H9 (cell line): Measurements from ENCODE around the gene RUSF1. TPM values are rescaled to one million over a fixed set of nuclear protein-coding genes. Genes with fewer than 3 reads are reported as not detected.

ENCODE experiments used
- DNase-seq: peaks from one replicate; pipeline ENCODE4 v3.0.0-alpha.2; 2017
- H2AFZ ChIP-seq: one replicate; pipeline ENCODE4 v1.6.1; 2013; ENCODE audit warnings: mild to moderate bottlenecking, low read length, control low read depth, moderate library complexity
- H2AK5ac ChIP-seq: 2 replicates; pipeline ENCODE4 v1.6.1; 2013; ENCODE audit warnings: low read length, control low read depth, mixed read lengths; ENCODE audit not compliant: insufficient read length
- H2BK120ac ChIP-seq: one replicate; pipeline ENCODE4 v1.6.1; 2013; ENCODE audit warnings: low read depth, mild to moderate bottlenecking, low read length, control low read depth, inconsistent platforms; ENCODE audit not compliant: poor library complexity, severe bottlenecking
- H2BK12ac ChIP-seq: 2 replicates; pipeline ENCODE4 v1.6.1; 2013; ENCODE audit warnings: low read length, control low read depth, mixed read lengths, low read depth; ENCODE audit not compliant: insufficient read length
- H2BK15ac ChIP-seq: 2 replicates; pipeline ENCODE4 v1.6.1; 2013; ENCODE audit warnings: low read depth, low read length, control low read depth
- H2BK20ac ChIP-seq: one replicate; pipeline ENCODE4 v1.6.1; 2013; ENCODE audit warnings: low read depth, mild to moderate bottlenecking, low read length, control low read depth, inconsistent platforms; ENCODE audit not compliant: poor library complexity, severe bottlenecking
- H2BK5ac ChIP-seq: 2 replicates; pipeline ENCODE4 v1.6.1; 2013; ENCODE audit warnings: low read length, control low read depth, mixed read lengths; ENCODE audit not compliant: insufficient read length
- H3K14ac ChIP-seq: 2 replicates; pipeline ENCODE4 v1.6.1; 2013; ENCODE audit warnings: low read length, control low read depth; ENCODE audit not compliant: insufficient read depth
- H3K18ac ChIP-seq: 2 replicates; pipeline ENCODE4 v1.6.1; 2013; ENCODE audit warnings: low read depth, mild to moderate bottlenecking, mixed read lengths, low read length, control low read depth; ENCODE audit not compliant: insufficient read length
- H3K23ac ChIP-seq: 2 replicates; pipeline ENCODE4 v1.6.1; 2013; ENCODE audit warnings: low read length, control low read depth, mixed read lengths, low read depth; ENCODE audit not compliant: insufficient read length
- H3K23me2 ChIP-seq: 2 replicates; pipeline ENCODE4 v1.6.1; 2013; ENCODE audit warnings: low read depth, mild to moderate bottlenecking, mixed read lengths, low read length, control low read depth; ENCODE audit not compliant: insufficient read length, poor library complexity, severe bottlenecking
- H3K27ac ChIP-seq: 2 replicates; pipeline ENCODE4 v1.5.1; 2013; ENCODE audit warnings: low read length, control low read depth, mixed read lengths, low read depth; ENCODE audit not compliant: insufficient read length
- H3K27me3 ChIP-seq: 2 replicates; pipeline ENCODE4 v1.6.1; 2013; ENCODE audit warnings: low read length, control low read depth, inconsistent platforms; ENCODE audit not compliant: insufficient read depth
- H3K4ac ChIP-seq: 2 replicates; pipeline ENCODE4 v1.6.1; 2013; ENCODE audit warnings: low read depth, mild to moderate bottlenecking, control low read depth, inconsistent platforms, low read length, moderate library complexity
- H3K4me1 ChIP-seq: 2 replicates; pipeline ENCODE4 v1.6.1; 2013; ENCODE audit warnings: low read length, control low read depth, inconsistent platforms; ENCODE audit not compliant: insufficient read depth
- H3K4me2 ChIP-seq: 2 replicates; pipeline ENCODE4 v1.6.1; 2013; ENCODE audit warnings: low read length, control low read depth, mixed read lengths; ENCODE audit not compliant: insufficient read length, insufficient read depth
- H3K56ac ChIP-seq: 2 replicates; pipeline ENCODE4 v1.6.1; 2013; ENCODE audit warnings: low read depth, mild to moderate bottlenecking, mixed read lengths, low read length, control low read depth; ENCODE audit not compliant: insufficient read length
- H3K79me1 ChIP-seq: 2 replicates; pipeline ENCODE4 v1.6.1; 2013; ENCODE audit warnings: low read depth, mild to moderate bottlenecking, moderate library complexity, low read length, control low read depth, inconsistent platforms; ENCODE audit not compliant: insufficient read depth, poor library complexity, severe bottlenecking
- H3K79me2 ChIP-seq: 2 replicates; pipeline ENCODE4 v1.6.1; 2013; ENCODE audit warnings: low read length, control low read depth, inconsistent platforms; ENCODE audit not compliant: insufficient read depth
- H3K9ac ChIP-seq: 2 replicates; pipeline ENCODE4 v1.6.1; 2013; ENCODE audit warnings: low read length, control low read depth, mixed read lengths; ENCODE audit not compliant: insufficient read length; ENCODE audit errors: extremely low read depth
- H3K9me3 ChIP-seq: one replicate; pipeline ENCODE4 v1.6.1; 2013; ENCODE audit warnings: low read depth, low read length, inconsistent platforms; ENCODE audit not compliant: control insufficient read depth
- H3T11ph ChIP-seq: one replicate; pipeline ENCODE4 v1.6.1; 2013; ENCODE audit warnings: mild to moderate bottlenecking, low read length, control low read depth, inconsistent platforms
- H4K20me1 ChIP-seq: one replicate; pipeline ENCODE4 v1.6.1; 2013; ENCODE audit not compliant: control insufficient read depth, insufficient read length, insufficient read depth
- H4K5ac ChIP-seq: 2 replicates; pipeline ENCODE4 v1.6.1; 2013; ENCODE audit warnings: low read depth, mild to moderate bottlenecking, mixed read lengths, low read length, control low read depth; ENCODE audit not compliant: insufficient read length
- H4K8ac ChIP-seq: replicated peaks from 2 replicates; pipeline ENCODE4 v1.6.1; 2013; ENCODE audit warnings: low read length, control low read depth, mixed read lengths, low read depth; ENCODE audit not compliant: insufficient read length
- H4K91ac ChIP-seq: 2 replicates; pipeline ENCODE4 v1.6.1; 2013; ENCODE audit warnings: low read depth, mild to moderate bottlenecking, moderate library complexity, mixed read lengths, low read length, control low read depth; ENCODE audit not compliant: insufficient read length
- H3K27ac Mint-ChIP-seq, 3 experiments: 2 replicates in 2 of 3; 3 replicates in 1 of 3; pipeline ENCODE4 v1.8.0; 2020 to 2021; ENCODE audit warnings: mixed read lengths in 3 of 3, mild to moderate bottlenecking in 1 of 3, moderate library complexity in 1 of 3
- H3K27me3 Mint-ChIP-seq: 2 replicates; pipeline ENCODE4 v1.8.0; 2021; ENCODE audit warnings: low read depth, mild to moderate bottlenecking, moderate library complexity, mixed read lengths
- H3K36me3 Mint-ChIP-seq, 3 experiments: 2 replicates in 2 of 3; 3 replicates in 1 of 3; pipeline ENCODE4 v1.8.0; 2020 to 2021; ENCODE audit warnings: low read depth in 3 of 3, mixed read lengths in 3 of 3; ENCODE audit not compliant: insufficient read depth in 1 of 3
- H3K4me1 Mint-ChIP-seq, 2 experiments: 2 replicates each; pipeline ENCODE4 v1.8.0; 2020; ENCODE audit warnings: mixed read lengths in 2 of 2
- H3K4me3 Mint-ChIP-seq, 2 experiments: 2 replicates in 1 of 2; 3 replicates in 1 of 2; pipeline ENCODE4 v1.8.0; 2020 to 2021; ENCODE audit warnings: mild to moderate bottlenecking in 2 of 2, mixed read lengths in 2 of 2, moderate library complexity in 1 of 2
- H3K9me3 Mint-ChIP-seq, 2 experiments: 2 replicates in 1 of 2; 3 replicates in 1 of 2; pipeline ENCODE4 v1.8.0; 2020; ENCODE audit warnings: mild to moderate bottlenecking in 2 of 2, mixed read lengths in 2 of 2, moderate library complexity in 1 of 2
- WGBS: extraction: QIAGEN DNeasy Blood & Tissue Kit; methylation state at CpG from one replicate; pipeline ENCODE4 v1.1.7; 2013; ENCODE audit warnings: missing lambda C conversion rate, low lambda C conversion rate, mixed read lengths; ENCODE audit not compliant: insufficient read length; ENCODE audit errors: extremely low coverage; 5-methylcytosine and 5-hydroxymethylcytosine counted together
- total RNA-seq: library from RNA; stranded (reverse); gene quantifications from 2 replicates; pipeline ENCODE4 v1.2.1, GENCODE V29; 2021
- TF ChIP-seq, protein P1 (sequence below): fragments of 200-600 bp; sonication (generic); conservative IDR thresholded peaks from 3 replicates; pipeline ENCODE4 v1.8.0; 2021; ENCODE audit warnings: antibody characterized with exemption, mild to moderate bottlenecking

RUSF1 gene
- total RNA-seq, 1 experiment from 2014 or later: 33.4 TPM

DNA sequence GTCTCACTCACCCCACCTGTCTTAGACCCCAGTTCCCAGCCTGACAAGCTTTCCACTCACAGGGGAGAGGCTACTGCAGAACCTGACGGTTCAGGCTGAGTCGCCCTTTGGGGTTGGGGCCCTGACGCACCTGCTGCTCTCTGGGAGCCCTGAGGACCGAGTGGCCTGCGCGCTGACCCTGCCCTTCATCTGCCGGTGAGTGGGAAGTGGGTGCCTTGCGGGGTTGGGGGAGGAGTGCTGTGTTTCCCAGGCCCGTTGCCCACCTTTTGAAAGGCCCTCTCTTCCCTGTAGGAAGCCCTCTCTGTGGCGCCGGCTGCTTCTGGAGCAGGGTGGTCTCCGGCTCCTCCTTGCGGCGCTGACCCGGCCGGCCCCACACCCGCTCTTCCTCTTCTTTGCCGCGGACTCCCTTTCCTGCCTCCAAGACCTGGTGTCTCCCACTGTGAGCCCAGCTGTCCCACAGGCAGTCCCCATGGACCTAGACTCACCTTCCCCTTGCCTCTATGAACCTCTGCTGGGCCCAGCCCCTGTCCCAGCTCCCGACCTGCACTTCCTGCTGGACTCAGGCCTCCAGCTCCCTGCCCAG is 42.3 kb downstream of the RUSF1 start:
- Histone ChIP-seq H2AK5ac (no peak overlapping the region), H4K5ac (no peak overlapping the region), H3K18ac (no peak overlapping the region), H2BK5ac (no peak overlapping the region), H3K27ac (no peak overlapping the region), H2BK20ac (no peak overlapping the region), H4K91ac (no peak overlapping the region), H2BK120ac (no peak overlapping the region), H2BK12ac (no peak overlapping the region), H3K9me3 (no peaks in the 10 kb centered on the region), H3K79me2 (no peaks in the 10 kb centered on the region), H3K23ac (no peak overlapping the region), H3K27me3 (no peaks in the 10 kb centered on the region), H4K20me1 (no peaks in the 10 kb centered on the region), H3K4ac (no peak overlapping the region), H3K4me1 (no peaks in the 10 kb centered on the region), H2BK15ac (no peak overlapping the region; the same call in 1 of the 2 replicates), H3K79me1 (no peaks in the 10 kb centered on the region), H3K23me2 (no peaks in the 10 kb centered on the region), H3K4me2 (no peak overlapping the region), H3K14ac (no peak overlapping the region), H2AFZ (no peak overlapping the region), H3K56ac (no peak overlapping the region), H3K9ac (no peak overlapping the region), H4K8ac (no peak overlapping the region), H3T11ph (no peak overlapping the region)
- H3K27ac Mint-ChIP-seq: peak overlapping the region in 1 of 3 experiments; percentile 66; a peak in 1 of 7 replicates
- H3K4me3 Mint-ChIP-seq: no peak overlapping the region
- DNase-seq: no peak
- H3K36me3 Mint-ChIP-seq: peaks cover 3 to 34% (median 29%) of the 10 kb centered on the region in 3 experiments
- TF ChIP-seq, protein P1, sequence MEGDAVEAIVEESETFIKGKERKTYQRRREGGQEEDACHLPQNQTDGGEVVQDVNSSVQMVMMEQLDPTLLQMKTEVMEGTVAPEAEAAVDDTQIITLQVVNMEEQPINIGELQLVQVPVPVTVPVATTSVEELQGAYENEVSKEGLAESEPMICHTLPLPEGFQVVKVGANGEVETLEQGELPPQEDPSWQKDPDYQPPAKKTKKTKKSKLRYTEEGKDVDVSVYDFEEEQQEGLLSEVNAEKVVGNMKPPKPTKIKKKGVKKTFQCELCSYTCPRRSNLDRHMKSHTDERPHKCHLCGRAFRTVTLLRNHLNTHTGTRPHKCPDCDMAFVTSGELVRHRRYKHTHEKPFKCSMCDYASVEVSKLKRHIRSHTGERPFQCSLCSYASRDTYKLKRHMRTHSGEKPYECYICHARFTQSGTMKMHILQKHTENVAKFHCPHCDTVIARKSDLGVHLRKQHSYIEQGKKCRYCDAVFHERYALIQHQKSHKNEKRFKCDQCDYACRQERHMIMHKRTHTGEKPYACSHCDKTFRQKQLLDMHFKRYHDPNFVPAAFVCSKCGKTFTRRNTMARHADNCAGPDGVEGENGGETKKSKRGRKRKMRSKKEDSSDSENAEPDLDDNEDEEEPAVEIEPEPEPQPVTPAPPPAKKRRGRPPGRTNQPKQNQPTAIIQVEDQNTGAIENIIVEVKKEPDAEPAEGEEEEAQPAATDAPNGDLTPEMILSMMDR: no peak
- peaks cover 0 to 2% of the 10 kb centered on the region in 2 experiments; a peak in 1 of 5 replicates for H3K9me3 Mint-ChIP-seq
- no peaks in the 10 kb centered on the region; a peak in 1 of 4 replicates for H3K4me1 Mint-ChIP-seq
- WGBS: no CpG with 5 or more reads among the region's 20 CpGs
- H3K27me3 Mint-ChIP-seq: peaks cover 4% of the 10 kb centered on the region; the same call in 1 of the 2 replicates
